AG10803 (cell line): Measurements from ENCODE around the gene NKAIN4.

Source experiments
- DNase-seq: peaks from one replicate; pipeline ENCODE4 v3.0.0; 2010; ENCODE audit warnings: low read depth
- H3K4me3 ChIP-seq: 2 replicates; pipeline ENCODE4 v1.5.1; 2011; ENCODE audit warnings: mild to moderate bottlenecking, low read length, control low read depth
- CTCF ChIP-seq: conservative IDR thresholded peaks from 2 replicates; pipeline ENCODE4 v1.5.1; 2011; ENCODE audit warnings: mild to moderate bottlenecking, low read length, control low read depth, inconsistent platforms

NKAIN4 gene

DNA sequence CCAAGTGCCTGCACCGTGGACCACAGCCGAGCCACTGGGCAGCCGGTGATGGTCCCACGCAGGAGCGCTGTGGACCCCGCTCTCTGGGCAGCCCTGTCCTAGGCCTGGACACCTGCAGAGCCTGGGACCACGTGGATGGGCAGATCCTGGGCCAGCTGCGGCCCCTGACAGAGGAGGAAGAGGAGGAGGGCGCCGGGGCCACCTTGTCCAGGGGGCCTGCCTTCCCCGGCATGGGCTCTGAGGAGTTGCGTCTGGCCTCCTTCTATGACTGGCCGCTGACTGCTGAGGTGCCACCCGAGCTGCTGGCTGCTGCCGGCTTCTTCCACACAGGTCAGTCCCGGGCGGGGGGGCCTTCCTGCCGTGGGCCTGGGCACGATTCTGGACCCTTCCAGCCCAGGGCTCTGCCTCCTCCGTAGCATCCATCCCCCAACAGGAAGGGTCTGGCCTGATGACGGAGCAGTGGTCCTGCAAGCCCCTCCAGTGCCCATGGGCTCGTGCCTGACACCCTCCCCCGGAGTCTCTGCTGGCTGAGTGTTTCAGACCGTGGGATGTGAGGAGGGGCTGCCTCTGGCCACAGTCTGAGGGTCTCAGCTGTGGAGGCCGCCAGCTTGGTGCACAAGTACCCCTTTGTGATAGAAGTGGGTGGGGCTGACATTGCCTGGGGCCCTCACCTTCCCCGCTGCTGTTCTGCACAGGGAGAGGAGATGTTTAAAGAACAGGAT, 18.0 kb downstream of the NKAIN4 start:
- no peak for DNase-seq
- no peak overlapping the region for H3K4me3 ChIP-seq
- no peak for TF ChIP-seq CTCF

DNA sequence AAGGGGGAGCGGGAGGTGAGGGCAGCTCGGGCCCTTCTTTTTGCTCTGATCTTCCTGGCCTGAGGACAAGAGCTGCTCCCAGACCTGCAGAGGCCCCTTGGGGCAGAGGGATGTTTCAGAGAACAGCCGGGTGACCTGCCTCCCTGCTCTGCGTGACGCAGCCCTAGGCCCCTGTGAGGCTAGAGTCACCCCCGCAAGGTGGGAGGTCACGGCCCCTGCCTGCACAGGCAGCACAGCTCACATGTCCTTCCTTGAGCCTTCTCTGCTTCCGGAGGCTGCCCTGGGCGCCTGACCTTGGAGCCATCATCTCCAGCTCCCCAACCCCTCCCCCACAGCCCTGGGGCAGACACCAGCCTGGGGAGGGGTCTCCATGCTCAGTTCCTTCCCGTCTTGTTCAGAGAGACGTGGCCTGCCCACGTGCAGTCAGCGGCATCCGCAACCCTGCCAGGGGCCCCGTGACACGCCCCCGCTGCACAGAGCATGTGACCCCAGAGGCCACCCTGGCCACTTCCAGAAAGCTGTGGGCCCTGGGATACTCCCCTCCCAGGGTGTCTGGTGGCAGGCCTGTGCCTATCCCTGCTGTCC, 18.8 kb downstream of the NKAIN4 start, which contains the start of gene BIRC7:
Gene BIRC7, plus strand, starts transcription at position 507 of the 585 bp plus-strand sequence. CDS start 192 bp downstream, outside the sequence.
- H3K4me3 ChIP-seq = no peak within 1 kb of the TSS
- DNase-seq = no peak
- no peak for TF ChIP-seq CTCF

- DNase-seq = no peak
- TF ChIP-seq CTCF = peak; percentile 46
- H3K4me3 ChIP-seq = no peak overlapping the region
These were observed 19.4 kb downstream of the NKAIN4 start for GRCh38 chr20:63234693-63235398.

- DNase-seq = no peak
- no peak for TF ChIP-seq CTCF
- H3K4me3 ChIP-seq = no peak overlapping the region
These were observed 20.3 kb downstream of the NKAIN4 start for GRCh38 chr20:63233924-63234323.

- TF ChIP-seq CTCF = no peak
- DNase-seq = no peak
- no peak overlapping the region for H3K4me3 ChIP-seq
These were observed 21.3 kb downstream of the NKAIN4 start for GRCh38 chr20:63233061-63233344.

DNA sequence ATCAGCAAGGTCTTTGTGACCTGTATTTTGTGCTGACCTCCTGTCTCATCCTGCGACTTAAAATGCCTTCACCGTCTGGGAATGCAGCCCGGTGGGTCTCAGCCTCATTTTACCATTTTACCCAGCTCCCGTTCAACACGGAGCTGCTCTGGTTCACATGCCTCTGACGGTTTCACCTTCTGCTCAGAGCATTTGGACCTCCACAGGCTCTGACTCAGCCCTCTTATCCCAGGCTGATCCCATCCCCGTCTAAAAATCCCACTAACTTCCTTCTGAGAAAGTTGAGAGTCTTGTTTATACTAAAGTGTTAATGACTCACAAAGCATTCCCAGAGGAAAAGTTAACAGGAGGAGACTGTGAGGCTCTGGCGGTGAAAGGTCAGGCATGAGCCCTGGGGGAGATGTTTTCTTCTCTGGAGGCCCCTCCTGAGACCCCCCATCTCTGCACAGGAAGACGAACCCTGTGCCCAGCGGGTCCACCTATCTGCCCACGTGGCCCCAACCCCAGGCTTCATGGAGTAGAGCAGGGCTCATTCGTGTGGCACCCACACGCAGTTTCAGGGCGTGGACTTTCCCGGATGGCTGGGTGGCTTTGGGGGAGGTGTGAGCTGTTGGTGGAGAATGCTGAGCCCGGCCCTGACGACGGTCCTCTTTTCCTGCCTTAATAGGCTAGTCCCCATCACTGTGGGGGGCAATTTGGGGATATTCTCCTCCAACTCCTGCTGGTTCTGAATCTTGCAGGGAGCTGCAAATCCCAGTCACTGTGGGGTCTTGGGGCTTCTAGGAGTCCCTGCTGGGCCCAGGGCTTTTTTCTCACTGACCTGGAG, 21.8 kb downstream of the NKAIN4 start:
- H3K4me3 ChIP-seq = no peak overlapping the region
- DNase-seq = peak; percentile 78
- TF ChIP-seq CTCF = no peak
